ENCODE measurements around the gene NRP1.

Gene NRP1

DNA sequence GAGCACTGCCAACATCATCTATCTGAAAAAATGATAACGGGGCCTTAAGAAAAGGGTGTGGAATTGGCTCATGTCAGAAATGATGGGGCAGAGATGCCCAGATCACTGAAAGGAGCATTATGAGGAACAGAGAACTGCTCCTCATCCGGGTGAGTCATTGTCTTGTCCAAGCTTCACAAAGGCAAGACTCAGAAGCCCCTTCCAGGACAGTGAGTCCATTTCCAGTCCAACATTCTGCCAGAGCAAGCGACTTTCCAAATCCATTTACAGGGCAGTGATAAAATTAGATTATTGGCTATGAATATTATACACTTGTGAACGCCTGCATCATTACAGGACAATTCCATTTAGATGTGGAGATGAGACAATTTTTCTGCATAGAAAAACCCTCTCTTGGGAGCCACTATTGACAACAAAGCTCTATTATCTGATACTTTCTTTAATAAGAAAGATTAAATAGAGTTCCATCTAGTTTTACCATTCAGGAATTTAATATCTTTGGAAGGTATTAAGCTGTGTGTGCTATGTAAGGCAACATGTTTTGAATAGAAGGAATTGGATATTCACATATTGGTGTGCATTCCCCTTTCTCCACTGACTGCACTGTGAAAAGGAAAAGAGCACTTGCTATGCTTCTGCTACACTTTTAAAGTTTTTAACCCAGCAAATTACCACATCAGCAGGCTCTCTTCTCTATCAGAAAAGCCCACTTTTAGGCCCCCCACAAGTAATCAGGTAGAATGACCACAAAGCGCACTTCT, 159.6 kb downstream of the NRP1 start:
- TF ChIP-seq, protein P1, sequence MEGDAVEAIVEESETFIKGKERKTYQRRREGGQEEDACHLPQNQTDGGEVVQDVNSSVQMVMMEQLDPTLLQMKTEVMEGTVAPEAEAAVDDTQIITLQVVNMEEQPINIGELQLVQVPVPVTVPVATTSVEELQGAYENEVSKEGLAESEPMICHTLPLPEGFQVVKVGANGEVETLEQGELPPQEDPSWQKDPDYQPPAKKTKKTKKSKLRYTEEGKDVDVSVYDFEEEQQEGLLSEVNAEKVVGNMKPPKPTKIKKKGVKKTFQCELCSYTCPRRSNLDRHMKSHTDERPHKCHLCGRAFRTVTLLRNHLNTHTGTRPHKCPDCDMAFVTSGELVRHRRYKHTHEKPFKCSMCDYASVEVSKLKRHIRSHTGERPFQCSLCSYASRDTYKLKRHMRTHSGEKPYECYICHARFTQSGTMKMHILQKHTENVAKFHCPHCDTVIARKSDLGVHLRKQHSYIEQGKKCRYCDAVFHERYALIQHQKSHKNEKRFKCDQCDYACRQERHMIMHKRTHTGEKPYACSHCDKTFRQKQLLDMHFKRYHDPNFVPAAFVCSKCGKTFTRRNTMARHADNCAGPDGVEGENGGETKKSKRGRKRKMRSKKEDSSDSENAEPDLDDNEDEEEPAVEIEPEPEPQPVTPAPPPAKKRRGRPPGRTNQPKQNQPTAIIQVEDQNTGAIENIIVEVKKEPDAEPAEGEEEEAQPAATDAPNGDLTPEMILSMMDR (IDR thresholded peaks at IDR 0.05; ENCODE audit: low read depth, low read length), result no peak

DNA sequence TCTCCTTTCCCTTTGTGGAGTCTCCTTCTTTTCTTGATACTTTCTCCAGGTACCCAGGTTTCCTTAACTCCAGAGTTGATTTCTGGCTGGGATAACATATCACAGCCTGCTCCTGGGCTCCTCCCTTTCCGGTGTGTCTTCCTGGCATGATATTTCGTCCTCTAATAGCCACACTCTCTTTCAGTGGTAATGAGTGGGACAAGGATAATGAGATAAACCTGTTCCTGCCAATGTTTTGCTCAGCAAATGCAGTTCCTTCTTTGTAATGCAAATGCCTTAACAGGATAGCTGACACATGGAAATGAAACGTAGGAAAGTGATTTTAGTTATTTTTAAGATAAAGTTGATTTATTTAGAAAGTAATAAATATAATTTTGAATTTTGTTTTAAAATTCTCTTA, 168.6 kb downstream of the NRP1 start:
- Histone ChIP-seq H3K36me3 (no peaks in the 10 kb centered on the region), H3K27ac (no peak overlapping the region), H3K4me3 (ENCODE audit: low read depth, low read length) (no peak overlapping the region), H3K9me3 (ENCODE audit: severe bottlenecking) (no peaks in the 10 kb centered on the region), H3K27me3 (ENCODE audit: insufficient read depth, low read depth, severe bottlenecking) (no peaks in the 10 kb centered on the region)
- TF ChIP-seq, protein P1 (IDR thresholded peaks at IDR 0.05; ENCODE audit: low read depth, low read length), result no peak
- DNase-seq, result no peak

More for the DNA sequence above, 159.6 kb downstream of the NRP1 start:
- no peaks in the 10 kb centered on the region for H3K9me3 ChIP-seq (ENCODE audit: severe bottlenecking)
- H3K27me3 ChIP-seq (ENCODE audit: insufficient read depth, low read depth, severe bottlenecking), result no peaks in the 10 kb centered on the region
- no peak overlapping the region for H3K27ac ChIP-seq
- no peak for DNase-seq
- no peaks in the 10 kb centered on the region for H3K36me3 ChIP-seq
- H3K4me3 ChIP-seq (ENCODE audit: low read depth, low read length), result no peak overlapping the region

DNA sequence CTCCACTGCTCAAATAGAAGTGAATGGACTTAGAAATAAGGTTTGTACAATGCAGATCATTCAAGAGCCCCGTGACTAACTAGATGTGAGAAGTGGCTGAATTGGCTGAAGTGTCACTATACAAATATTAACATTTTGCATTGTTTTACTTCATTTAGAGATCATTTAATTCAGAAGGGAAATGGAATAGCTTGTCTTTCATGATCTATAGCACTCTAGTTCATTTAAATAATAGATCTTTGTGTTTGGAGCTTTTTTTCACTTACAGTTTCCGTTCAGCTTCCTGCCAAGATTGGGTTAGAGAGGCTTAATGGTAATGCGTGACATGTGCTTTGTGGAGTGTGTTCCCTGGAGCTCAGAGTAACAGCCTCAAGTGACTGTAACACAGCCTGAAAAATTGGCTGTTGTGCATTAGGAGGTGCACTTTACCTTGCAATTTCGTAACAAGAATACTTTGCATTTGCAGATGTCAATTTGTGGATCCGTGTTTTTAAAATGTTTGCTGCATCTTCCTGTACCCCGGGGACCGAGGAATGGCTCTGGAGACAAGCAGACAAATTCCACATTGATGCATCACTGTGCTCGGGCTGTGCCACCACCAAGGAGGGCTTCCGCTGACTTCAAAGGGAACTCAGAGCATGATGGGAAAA, 170.3 kb downstream of the NRP1 start:
- H3K27ac ChIP-seq, result no peak overlapping the region
- no peak for DNase-seq
- TF ChIP-seq, protein P1 (IDR thresholded peaks at IDR 0.05; ENCODE audit: low read depth, low read length), result no peak

DNA sequence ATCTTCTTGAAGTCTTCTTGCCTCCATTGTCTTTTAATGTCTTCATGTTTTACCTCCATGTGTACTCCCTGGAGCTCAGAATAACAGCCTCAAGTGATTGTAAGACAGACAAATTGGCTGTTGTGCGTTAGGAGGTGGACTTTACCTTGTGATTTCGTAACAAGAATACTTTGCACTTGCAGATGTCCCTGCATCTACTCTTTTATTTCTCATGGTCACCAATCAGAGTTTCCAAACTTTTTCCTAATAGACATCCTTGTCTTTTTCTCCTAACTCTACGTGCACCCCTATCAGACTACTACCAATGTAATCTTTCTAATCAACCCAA, 172.3 kb downstream of the NRP1 start:
- no peaks in the 10 kb centered on the region for H3K27me3 ChIP-seq (ENCODE audit: insufficient read depth, low read depth, severe bottlenecking)
- H3K4me3 ChIP-seq (ENCODE audit: low read depth, low read length), result no peak overlapping the region
- no peaks in the 10 kb centered on the region for H3K9me3 ChIP-seq (ENCODE audit: severe bottlenecking)
- H3K27ac ChIP-seq, result no peak overlapping the region
- H3K36me3 ChIP-seq, result no peaks in the 10 kb centered on the region
- no peak for DNase-seq
- TF ChIP-seq, protein P1 (IDR thresholded peaks at IDR 0.05; ENCODE audit: low read depth, low read length), result no peak

More for the DNA sequence above, 170.3 kb downstream of the NRP1 start:
- H3K27me3 ChIP-seq (ENCODE audit: insufficient read depth, low read depth, severe bottlenecking), result no peaks in the 10 kb centered on the region
- H3K9me3 ChIP-seq (ENCODE audit: severe bottlenecking), result no peaks in the 10 kb centered on the region
- H3K4me3 ChIP-seq (ENCODE audit: low read depth, low read length), result no peak overlapping the region
- no peaks in the 10 kb centered on the region for H3K36me3 ChIP-seq

DNA sequence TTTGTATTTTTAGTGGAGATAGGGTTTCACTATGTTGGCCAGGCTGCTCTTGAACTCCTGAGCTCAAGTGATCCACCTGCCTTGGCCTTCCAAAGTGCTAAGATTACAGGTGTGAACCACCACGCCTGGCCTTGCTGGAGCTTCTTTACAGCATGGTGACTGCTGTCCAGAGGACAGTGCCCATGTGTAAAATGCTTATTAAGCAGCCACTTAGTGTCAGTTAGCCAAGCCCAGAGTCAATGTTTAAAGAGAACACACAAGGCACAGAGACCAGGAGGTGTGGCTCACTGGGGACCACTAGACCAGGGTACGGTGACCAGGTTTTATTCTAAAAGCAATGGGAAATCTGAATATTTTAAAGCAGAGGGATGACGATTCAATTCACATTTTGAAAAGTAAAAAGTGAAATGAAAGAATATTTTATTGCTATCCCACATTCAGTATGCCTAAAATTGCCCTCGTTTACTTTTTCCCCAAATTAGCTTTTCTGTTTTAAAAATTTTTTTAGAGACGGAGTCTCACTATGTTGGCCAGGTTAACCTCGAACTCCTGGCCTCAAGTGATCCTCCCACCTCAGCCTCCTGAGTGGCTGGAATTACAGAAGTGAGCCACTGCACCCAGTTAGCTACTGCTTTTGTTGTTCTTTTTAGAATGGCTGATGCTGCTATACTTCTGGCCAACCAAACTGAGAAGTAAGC, 172.8 kb downstream of the NRP1 start:
- Histone ChIP-seq H3K36me3 (no peaks in the 10 kb centered on the region), H3K9me3 (ENCODE audit: severe bottlenecking) (no peaks in the 10 kb centered on the region), H3K27ac (no peak overlapping the region), H3K4me3 (ENCODE audit: low read depth, low read length) (no peak overlapping the region), H3K27me3 (ENCODE audit: insufficient read depth, low read depth, severe bottlenecking) (no peaks in the 10 kb centered on the region)
- DNase-seq, result no peak
- TF ChIP-seq, protein P1 (IDR thresholded peaks at IDR 0.05; ENCODE audit: low read depth, low read length), result no peak

Data from WERI-Rb-1 (cell line).